ENCODE measurements around the gene DHRS13. TPM values are rescaled to one million over a fixed set of nuclear protein-coding genes. Genes with fewer than 3 reads are reported as not detected.

DHRS13 gene
- total and polyA plus RNA-seq, 10 donors = 12.2 to 51.2 (median 18.9) TPM

GRCh38 chr17:28911411-28912045 is 8.6 kb upstream of the DHRS13 start:
- Histone ChIP-seq H3K9me3 (no peaks in the 10 kb centered on the region), H3K4me1 (peaks cover 0 to 13% (median 3%) of the 10 kb centered on the region in 6 donors), H3K36me3 (peaks cover 5 to 100% (median 99%) of the 10 kb centered on the region in 6 donors), H3K4me3 (no peak overlapping the region), H3K27ac (peak overlapping the region in 2 of 8 donors; percentile 3 to 45), H3K27me3 (replicated peaks in 1 of 7) (no peaks in the 10 kb centered on the region)
- intact Hi-C loops (cut with DNase I; ENCODE audit: low total_unique reads) = loop anchor here (10.0 kb wide), 1 partner anchor 147 kb away; no protein-coding TSS in a partner anchor
- DNase-seq = no peak
- WGBS, 5 donors = 95 to 99% (median 97%) methylated on average over 12 to 13 of the region's 13 CpGs
- TF ChIP-seq POLR2AphosphoS5 (IDR thresholded peaks at IDR 0.05) = no peak
- TF ChIP-seq CTCF (IDR thresholded peaks at IDR 0.05 in 8 of 11, conservative IDR thresholded peaks at IDR 0.05 in 3 of 11) = no peak
- no peak for TF ChIP-seq POLR2A (IDR thresholded peaks at IDR 0.05)

GRCh38 chr17:28910534-28910933 is 7.7 kb upstream of the DHRS13 start:
- 91 to 100% (median 96%) methylated on average over 1 of the region's 1 CpG for WGBS, 5 donors
- intact Hi-C loops (cut with DNase I; ENCODE audit: low total_unique reads) = loop anchor here (10.0 kb wide), 1 partner anchor 146 kb away; no protein-coding TSS in a partner anchor
- Histone ChIP-seq H3K4me1 (peaks cover 0 to 7% (median 2%) of the 10 kb centered on the region in 6 donors), H3K27me3 (replicated peaks in 1 of 7) (no peaks in the 10 kb centered on the region), H3K27ac (no peak overlapping the region), H3K9me3 (no peaks in the 10 kb centered on the region), H3K4me3 (no peak overlapping the region), H3K36me3 (peaks cover 5 to 100% (median 99%) of the 10 kb centered on the region in 6 donors)
- TF ChIP-seq POLR2AphosphoS5 (IDR thresholded peaks at IDR 0.05) = no peak
- TF ChIP-seq CTCF (IDR thresholded peaks at IDR 0.05 in 8 of 11, conservative IDR thresholded peaks at IDR 0.05 in 3 of 11) = no peak
- TF ChIP-seq POLR2A (IDR thresholded peaks at IDR 0.05) = no peak
- no peak for DNase-seq

GRCh38 chr17:28908640-28909167 is 5.8 kb upstream of the DHRS13 start:
- no peak for TF ChIP-seq CTCF (IDR thresholded peaks at IDR 0.05 in 8 of 11, conservative IDR thresholded peaks at IDR 0.05 in 3 of 11)
- TF ChIP-seq POLR2A (IDR thresholded peaks at IDR 0.05) = no peak
- TF ChIP-seq POLR2AphosphoS5 (IDR thresholded peaks at IDR 0.05) = no peak
- H3K27me3 ChIP-seq (replicated peaks in 1 of 7) = no peaks in the 10 kb centered on the region
- H3K36me3 ChIP-seq = peaks cover 5 to 89% (median 83%) of the 10 kb centered on the region in 6 donors
- intact Hi-C loops (cut with DNase I; ENCODE audit: low total_unique reads) = loop anchor here (10.0 kb wide), 1 partner anchor 54 kb away; the partner anchor contains the start of gene ERAL1
- no peak overlapping the region for H3K4me3 ChIP-seq
- H3K4me1 ChIP-seq = peaks cover 0 to 22% (median 16%) of the 10 kb centered on the region in 6 donors
- WGBS, 5 donors = 69 to 90% (median 85%) methylated on average over 6 of the region's 6 CpGs
- no peaks in the 10 kb centered on the region for H3K9me3 ChIP-seq
- peak overlapping the region in 2 of 8 donors; percentile 10 to 32 for H3K27ac ChIP-seq
- no peak for DNase-seq

All from spleen (tissue), 11 donors.